Hepatocyte (in vitro differentiated cells): ENCODE results near the gene CEP112. TPM values are rescaled to one million over a fixed set of nuclear protein-coding genes. Genes with fewer than 3 reads are reported as not detected.

Experiments
- DNase-seq: peaks from one replicate; pipeline ENCODE4 v3.0.0-alpha.2; 2016; ENCODE audit warnings: low spot score
- H2AFZ ChIP-seq: fragments of 200-600 bp; sonication (generic); 2 replicates; pipeline ENCODE4 v1.6.0; 2016; ENCODE audit warnings: antibody characterized with exemption, mild to moderate bottlenecking
- H3K27ac ChIP-seq: fragments of 200-600 bp; sonication (generic); 2 replicates; pipeline ENCODE4 v1.5.1; 2016; ENCODE audit warnings: mild to moderate bottlenecking
- H3K27me3 ChIP-seq: fragments of 200-600 bp; sonication (generic); 2 replicates; pipeline ENCODE4 v1.6.1; 2016
- H3K36me3 ChIP-seq: fragments of 200-600 bp; sonication (generic); replicated peaks from 2 replicates; pipeline ENCODE4 v1.5.1; 2016; ENCODE audit warnings: low read depth; ENCODE audit not compliant: insufficient read depth
- H3K4me1 ChIP-seq: fragments of 200-600 bp; sonication (generic); 2 replicates; pipeline ENCODE4 v1.5.1; 2016; ENCODE audit warnings: mild to moderate bottlenecking, moderate library complexity; ENCODE audit not compliant: insufficient read depth
- H3K4me2 ChIP-seq: fragments of 200-600 bp; sonication (generic); 2 replicates; pipeline ENCODE4 v1.6.0; 2016
- H3K4me3 ChIP-seq: fragments of 200-600 bp; sonication (generic); 2 replicates; pipeline ENCODE4 v1.5.1; 2016; ENCODE audit warnings: mild to moderate bottlenecking
- H3K79me2 ChIP-seq: fragments of 200-600 bp; sonication (generic); 2 replicates; pipeline ENCODE4 v1.6.0; 2017; ENCODE audit warnings: mild to moderate bottlenecking
- H3K9me2 ChIP-seq: fragments of 200-600 bp; sonication (generic); replicated peaks from 2 replicates; pipeline ENCODE4 v1.6.0; 2017; ENCODE audit warnings: mild to moderate bottlenecking; ENCODE audit not compliant: insufficient read depth
- H3K9me3 ChIP-seq: fragments of 200-600 bp; sonication (generic); 2 replicates; pipeline ENCODE4 v1.5.1; 2016; ENCODE audit warnings: low read depth, mild to moderate bottlenecking
- H4K20me1 ChIP-seq: fragments of 200-600 bp; sonication (generic); 2 replicates; pipeline ENCODE4 v1.6.0; 2016; ENCODE audit warnings: mild to moderate bottlenecking; ENCODE audit not compliant: insufficient read depth, poor library complexity, severe bottlenecking
- CTCF ChIP-seq: fragments of 200-600 bp; sonication (generic); IDR thresholded peaks from 2 replicates; pipeline ENCODE4 v1.5.1; 2016; ENCODE audit warnings: antibody characterized with exemption, mild to moderate bottlenecking; ENCODE audit not compliant: poor library complexity
- EZH2 ChIP-seq: fragments of 200-600 bp; sonication (generic); IDR thresholded peaks from 2 replicates; pipeline ENCODE4 v1.6.1; 2016; ENCODE audit warnings: antibody characterized with exemption, mild to moderate bottlenecking, borderline replicate concordance
- EZH2phosphoT487 ChIP-seq: fragments of 200-600 bp; sonication (generic); IDR thresholded peaks from one replicate; pipeline ENCODE4 v1.6.1; 2018; ENCODE audit warnings: antibody characterized with exemption, mild to moderate bottlenecking, low read depth, moderate library complexity; ENCODE audit not compliant: unreplicated experiment, severe bottlenecking
- WGBS: methylation state at CpG from one replicate; pipeline ENCODE4 v1.1.6; 2016; ENCODE audit warnings: low lambda C conversion rate; ENCODE audit errors: missing lambda C conversion rate; 5-methylcytosine and 5-hydroxymethylcytosine counted together
- polyA plus RNA-seq: library from polyadenylated mRNA; unstranded; fragments of >200 nt; fragmentation: Nextera tagmentation; extraction: Ambion mirVana; gene quantifications from 2 replicates; pipeline ENCODE4 v1.2.1, GENCODE V29; 2016
- total RNA-seq: library from RNA; depleted of rRNA; stranded (reverse); fragments of >200 nt; gene quantifications from 2 replicates; pipeline ENCODE4 v1.2.3, GENCODE V29; 2014

Gene CEP112
- total and polyA plus RNA-seq, 2 experiments from 2014 or later = 7.1 to 9.7 TPM

- no peaks in the 10 kb centered on the region for H3K36me3 ChIP-seq
- no peak overlapping the region for H2AFZ ChIP-seq
- no peak for TF ChIP-seq EZH2
- no peak for TF ChIP-seq EZH2phosphoT487
- no peak for TF ChIP-seq CTCF
- no peak overlapping the region for H3K4me3 ChIP-seq
- H3K4me1 ChIP-seq = no peaks in the 10 kb centered on the region
- no peaks in the 10 kb centered on the region for H4K20me1 ChIP-seq
- no peaks in the 10 kb centered on the region for H3K9me2 ChIP-seq
- 93% methylated on average over 3 of the region's 3 CpGs for WGBS
- H3K27me3 ChIP-seq = no peaks in the 10 kb centered on the region
- no peak overlapping the region for H3K4me2 ChIP-seq
- H3K79me2 ChIP-seq = no peaks in the 10 kb centered on the region
- DNase-seq = no peak
- H3K9me3 ChIP-seq = no peaks in the 10 kb centered on the region
- no peak overlapping the region for H3K27ac ChIP-seq
Observed at GRCh38 chr17:65985571-65985970, 206.4 kb downstream of the CEP112 start.

GRCh38 chr17:65984299-65984698 is 207.6 kb downstream of the CEP112 start:
- H3K36me3 ChIP-seq = no peaks in the 10 kb centered on the region
- no peak for TF ChIP-seq EZH2
- no peaks in the 10 kb centered on the region for H3K9me3 ChIP-seq
- 50% methylated on average over 3 of the region's 3 CpGs for WGBS
- no peaks in the 10 kb centered on the region for H4K20me1 ChIP-seq
- no peak overlapping the region for H3K4me2 ChIP-seq
- no peak overlapping the region for H2AFZ ChIP-seq
- H3K4me3 ChIP-seq = no peak overlapping the region
- H3K9me2 ChIP-seq = no peaks in the 10 kb centered on the region
- no peaks in the 10 kb centered on the region for H3K4me1 ChIP-seq
- DNase-seq = no peak
- H3K27me3 ChIP-seq = no peaks in the 10 kb centered on the region
- no peaks in the 10 kb centered on the region for H3K79me2 ChIP-seq
- H3K27ac ChIP-seq = no peak overlapping the region

- 56% methylated on average over 1 of the region's 1 CpG for WGBS
- TF ChIP-seq EZH2phosphoT487 (no peak), CTCF (no peak), EZH2 (no peak)
- H3K9me2 ChIP-seq = no peaks in the 10 kb centered on the region
Observed at GRCh38 chr17:65978871-65979270, 213.1 kb downstream of the CEP112 start.

GRCh38 chr17:65977041-65977440 is 214.9 kb downstream of the CEP112 start:
- H3K27me3 ChIP-seq = no peaks in the 10 kb centered on the region
- no peaks in the 10 kb centered on the region for H3K9me2 ChIP-seq
- no peaks in the 10 kb centered on the region for H3K9me3 ChIP-seq
- no peak for TF ChIP-seq EZH2
- TF ChIP-seq EZH2phosphoT487 = no peak
- TF ChIP-seq CTCF = no peak
- H3K4me2 ChIP-seq = no peak overlapping the region
- H3K36me3 ChIP-seq = no peaks in the 10 kb centered on the region
- H2AFZ ChIP-seq = no peak overlapping the region
- H3K79me2 ChIP-seq = no peaks in the 10 kb centered on the region
- H3K4me1 ChIP-seq = peaks cover 4% of the 10 kb centered on the region
- H4K20me1 ChIP-seq = no peaks in the 10 kb centered on the region
- WGBS = 71% methylated on average over 10 of the region's 10 CpGs
- H3K4me3 ChIP-seq = no peak overlapping the region
- H3K27ac ChIP-seq = peak overlapping the region; percentile 17
- no peak for DNase-seq

More at GRCh38 chr17:65978871-65979270, 213.1 kb downstream of the CEP112 start:
- Histone ChIP-seq H3K4me3 (no peak overlapping the region), H3K27ac (peak overlapping the region; percentile 47), H3K9me3 (no peaks in the 10 kb centered on the region), H3K79me2 (no peaks in the 10 kb centered on the region), H3K27me3 (no peaks in the 10 kb centered on the region), H3K4me1 (peaks cover 4% of the 10 kb centered on the region), H2AFZ (no peak overlapping the region), H4K20me1 (no peaks in the 10 kb centered on the region), H3K36me3 (no peaks in the 10 kb centered on the region), H3K4me2 (no peak overlapping the region)
- peak; percentile 10 for DNase-seq
